ENCODE data around the gene GRIFIN. TPM values are rescaled to one million over a fixed set of nuclear protein-coding genes. Genes with fewer than 3 reads are reported as not detected.

Gene GRIFIN
- total RNA-seq, 1 donor from 2014 or later, result not detected

DNA sequence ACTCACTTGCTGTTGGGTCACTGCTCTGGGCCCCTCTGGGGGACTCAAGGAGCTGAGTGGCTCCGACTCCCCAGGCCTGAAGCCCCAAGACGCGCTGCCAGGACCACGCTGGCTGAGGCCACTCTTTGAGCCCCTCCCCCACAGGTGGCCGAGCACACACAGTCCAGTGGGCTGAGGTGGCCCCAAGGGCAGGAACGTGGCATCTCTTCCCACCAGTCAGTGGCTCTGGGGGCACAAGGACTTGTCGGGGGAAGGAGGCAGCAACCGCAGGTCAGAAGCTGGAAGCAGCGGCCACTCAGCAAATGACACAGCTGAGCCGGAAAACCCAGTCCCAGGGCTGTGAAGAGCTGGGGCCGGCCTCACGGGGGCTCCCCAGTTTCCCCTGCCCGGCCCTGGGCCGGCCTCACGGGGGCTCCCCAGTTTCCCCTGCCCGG, 24.1 kb downstream of the GRIFIN start:
- no peaks in the 10 kb centered on the region for H3K9me3 Mint-ChIP-seq
- intact Hi-C loops (cut with micrococcal nuclease), result no loop called here
- TF ChIP-seq, protein P1, sequence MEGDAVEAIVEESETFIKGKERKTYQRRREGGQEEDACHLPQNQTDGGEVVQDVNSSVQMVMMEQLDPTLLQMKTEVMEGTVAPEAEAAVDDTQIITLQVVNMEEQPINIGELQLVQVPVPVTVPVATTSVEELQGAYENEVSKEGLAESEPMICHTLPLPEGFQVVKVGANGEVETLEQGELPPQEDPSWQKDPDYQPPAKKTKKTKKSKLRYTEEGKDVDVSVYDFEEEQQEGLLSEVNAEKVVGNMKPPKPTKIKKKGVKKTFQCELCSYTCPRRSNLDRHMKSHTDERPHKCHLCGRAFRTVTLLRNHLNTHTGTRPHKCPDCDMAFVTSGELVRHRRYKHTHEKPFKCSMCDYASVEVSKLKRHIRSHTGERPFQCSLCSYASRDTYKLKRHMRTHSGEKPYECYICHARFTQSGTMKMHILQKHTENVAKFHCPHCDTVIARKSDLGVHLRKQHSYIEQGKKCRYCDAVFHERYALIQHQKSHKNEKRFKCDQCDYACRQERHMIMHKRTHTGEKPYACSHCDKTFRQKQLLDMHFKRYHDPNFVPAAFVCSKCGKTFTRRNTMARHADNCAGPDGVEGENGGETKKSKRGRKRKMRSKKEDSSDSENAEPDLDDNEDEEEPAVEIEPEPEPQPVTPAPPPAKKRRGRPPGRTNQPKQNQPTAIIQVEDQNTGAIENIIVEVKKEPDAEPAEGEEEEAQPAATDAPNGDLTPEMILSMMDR (IDR thresholded peaks at IDR 0.05), result no peak
- ChIA-PET CTCF (interaction anchor here (0.6 to 5.6 kb wide), 17 partner anchors 12 to 413 kb away, joined by 3 to 51 read pairs (median 4); no protein-coding TSS in a partner anchor), POLR2A (interaction anchor here (0.7 to 2.4 kb wide), 6 partner anchors 17 to 258 kb away, joined by 3 to 12 read pairs (median 5); no protein-coding TSS in a partner anchor)
- H3K27ac Mint-ChIP-seq, result no peak overlapping the region
- DNase-seq (peak; percentile 22), ATAC-seq (ENCODE audit: low read depth) (peak; percentile 43)
- peak overlapping the region; percentile 74 for H3K4me3 Mint-ChIP-seq
- H3K27me3 Mint-ChIP-seq, result no peaks in the 10 kb centered on the region
- no peaks in the 10 kb centered on the region for H3K36me3 Mint-ChIP-seq (ENCODE audit: low read depth)
- H3K4me1 Mint-ChIP-seq, result peaks cover 6% of the 10 kb centered on the region

DNA sequence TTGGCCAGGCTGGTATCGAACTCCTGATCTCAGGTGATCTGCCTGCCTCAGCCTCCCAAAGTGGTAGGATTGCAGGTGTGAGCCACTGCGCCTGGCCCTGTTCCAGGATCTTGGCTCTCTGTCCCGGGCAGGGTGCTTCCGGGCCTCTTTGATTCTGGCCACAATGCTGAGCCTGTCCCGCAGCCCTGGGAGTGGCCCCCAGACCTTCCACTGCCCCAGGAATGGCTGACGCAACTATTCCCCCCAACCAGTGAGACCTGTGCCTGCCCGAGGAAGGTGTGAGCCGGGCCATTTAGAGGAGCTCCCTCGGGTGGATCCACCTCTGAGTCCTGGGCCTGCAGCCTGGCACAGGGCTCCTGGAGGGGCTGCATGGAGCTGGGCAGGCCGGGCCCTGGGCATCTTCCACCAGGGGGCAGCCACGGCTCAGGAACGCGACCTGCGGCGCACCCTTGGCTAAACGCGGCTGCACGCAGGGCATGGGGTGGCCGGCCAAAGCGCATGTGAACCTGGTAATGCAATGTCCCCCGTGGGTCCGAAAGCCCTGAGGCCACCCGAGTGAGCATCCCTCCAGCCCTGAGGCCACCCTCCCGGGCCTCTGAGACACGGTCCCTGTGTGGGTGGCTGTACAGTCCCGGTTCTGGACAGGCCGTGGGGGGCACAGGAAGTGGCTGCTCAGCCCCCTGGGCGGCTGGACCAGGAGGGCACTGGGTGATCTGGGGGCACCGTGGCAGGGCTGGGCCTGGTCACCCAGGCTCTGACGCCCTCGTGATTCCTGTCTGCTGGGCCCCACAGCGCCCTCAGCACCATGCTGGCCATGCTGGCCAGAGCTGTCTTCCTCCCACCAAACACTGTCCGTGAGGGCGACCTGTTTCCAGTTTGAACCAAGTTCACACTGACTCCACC, 24.8 kb downstream of the GRIFIN start:
- no peaks in the 10 kb centered on the region for H3K9me3 Mint-ChIP-seq
- POLR2A ChIA-PET, result interaction anchor here (0.6 to 2.4 kb wide), 9 partner anchors 17 to 331 kb away, joined by 3 to 12 read pairs (median 4); no protein-coding TSS in a partner anchor
- CTCF ChIA-PET, result interaction anchor here (0.6 to 5.6 kb wide), 22 partner anchors 10 to 704 kb away, joined by 3 to 51 read pairs (median 3); no protein-coding TSS in a partner anchor
- intact Hi-C loops (cut with micrococcal nuclease), result loop anchor here (1.0 kb wide), 4 partner anchors 18 to 414 kb away; no protein-coding TSS in a partner anchor
- no peaks in the 10 kb centered on the region for H3K27me3 Mint-ChIP-seq
- peak overlapping the region; percentile 74 for H3K4me3 Mint-ChIP-seq
- peak; percentile 99 for ATAC-seq (ENCODE audit: low read depth)
- H3K36me3 Mint-ChIP-seq (ENCODE audit: low read depth), result no peaks in the 10 kb centered on the region
- DNase-seq, result peak; percentile 81
- TF ChIP-seq, protein P1 (IDR thresholded peaks at IDR 0.05), result peak; percentile 88
- H3K4me1 Mint-ChIP-seq, result peaks cover 6% of the 10 kb centered on the region
- no peak overlapping the region for H3K27ac Mint-ChIP-seq

DNA sequence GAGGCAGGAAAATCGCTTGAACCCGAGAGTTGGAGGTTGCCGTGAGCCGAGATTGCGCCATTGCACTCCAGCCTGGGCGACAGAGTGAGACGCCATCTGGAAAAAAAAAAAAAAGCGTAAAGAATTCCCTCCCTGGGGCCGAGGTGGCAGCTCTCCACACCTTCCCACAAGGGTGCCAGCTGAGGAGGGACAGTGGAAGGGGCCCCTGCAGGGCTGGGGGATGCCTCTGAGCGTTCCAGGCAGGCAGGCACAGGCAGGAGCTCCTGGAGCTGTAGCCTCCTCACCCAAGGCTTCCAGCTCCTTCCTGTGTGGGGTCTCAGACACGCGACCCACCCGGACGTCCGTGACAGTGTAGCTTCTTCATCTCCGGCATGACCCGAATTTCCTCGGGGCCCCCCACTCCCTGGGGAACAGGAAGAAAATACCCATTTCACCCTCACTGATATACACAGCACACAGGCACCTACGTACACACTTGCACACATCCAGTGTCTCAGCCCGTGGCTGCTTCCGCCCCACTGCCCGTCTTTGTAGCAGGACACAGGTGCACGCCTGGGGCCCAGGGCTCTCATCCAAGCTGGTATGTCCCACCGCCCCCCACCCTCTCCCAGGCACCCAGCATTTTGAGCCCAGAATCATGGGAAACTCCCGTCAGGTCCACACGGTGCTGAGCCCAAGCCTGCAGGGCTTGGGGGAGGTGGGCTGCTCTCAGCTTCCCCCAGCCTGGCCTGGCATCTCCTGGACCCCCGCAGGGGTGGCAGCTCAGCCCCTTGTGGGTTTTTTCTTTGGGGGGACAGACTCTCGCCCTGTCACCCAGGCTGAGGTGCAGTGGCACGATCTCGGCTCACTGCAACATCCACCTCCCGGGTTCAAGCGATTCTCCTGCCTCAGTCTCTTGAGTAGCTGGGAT, 25.7 kb downstream of the GRIFIN start:
- H3K27ac Mint-ChIP-seq, result no peak overlapping the region
- no peak for ATAC-seq (ENCODE audit: low read depth)
- POLR2A ChIA-PET, result interaction anchor here (0.5 to 2.4 kb wide), 2 partner anchors 237 to 259 kb away, joined by 3 to 12 read pairs; no protein-coding TSS in a partner anchor
- H3K36me3 Mint-ChIP-seq (ENCODE audit: low read depth), result peaks cover 2% of the 10 kb centered on the region
- intact Hi-C loops (cut with micrococcal nuclease), result loop anchor here (1.0 kb wide), 4 partner anchors 19 to 415 kb away; no protein-coding TSS in a partner anchor
- CTCF ChIA-PET, result interaction anchor here (0.8 to 5.6 kb wide), 16 partner anchors 10 to 705 kb away, joined by 3 to 51 read pairs (median 6); no protein-coding TSS in a partner anchor
- peaks cover 6% of the 10 kb centered on the region for H3K4me1 Mint-ChIP-seq
- DNase-seq, result no peak
- H3K27me3 Mint-ChIP-seq, result no peaks in the 10 kb centered on the region
- H3K4me3 Mint-ChIP-seq, result no peak overlapping the region
- TF ChIP-seq, protein P1 (IDR thresholded peaks at IDR 0.05), result no peak
- no peaks in the 10 kb centered on the region for H3K9me3 Mint-ChIP-seq

DNA sequence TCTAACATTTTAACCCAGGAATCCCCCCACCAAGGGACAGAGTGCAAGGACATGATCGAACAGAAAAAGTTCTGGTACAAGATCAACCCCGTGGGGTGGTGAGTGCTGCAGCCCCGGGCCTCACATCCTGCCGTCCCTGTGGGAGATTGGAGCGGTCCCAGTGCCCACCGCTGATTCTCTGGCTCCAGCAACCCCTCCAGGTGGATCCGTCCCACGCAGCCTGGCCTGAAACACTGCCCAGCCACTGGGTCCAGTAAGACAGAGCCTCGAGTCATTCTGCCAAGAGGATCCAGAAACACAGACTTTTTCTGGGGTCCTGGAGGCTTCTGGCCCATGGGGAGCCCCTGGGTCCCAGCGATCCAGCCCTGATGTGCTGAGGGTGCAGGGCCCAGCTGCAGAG, 29.5 kb downstream of the GRIFIN start:
- Mint-ChIP-seq H3K4me1 (peaks cover 2% of the 10 kb centered on the region), H3K36me3 (ENCODE audit: low read depth) (peaks cover 3% of the 10 kb centered on the region), H3K27ac (no peak overlapping the region), H3K9me3 (no peaks in the 10 kb centered on the region), H3K27me3 (no peaks in the 10 kb centered on the region), H3K4me3 (no peak overlapping the region)
- no peak for DNase-seq
- ChIA-PET CTCF (no interaction called here), POLR2A (no interaction called here)
- ATAC-seq (ENCODE audit: low read depth), result no peak
- TF ChIP-seq, protein P1 (IDR thresholded peaks at IDR 0.05), result no peak
- intact Hi-C loops (cut with micrococcal nuclease), result no loop called here

All from activated B cell treated with CpG ODN at 0.5 μM for 24 hours (primary cell).